Measurements from ENCODE around the gene OSCP1.

The OSCP1 gene

DNA sequence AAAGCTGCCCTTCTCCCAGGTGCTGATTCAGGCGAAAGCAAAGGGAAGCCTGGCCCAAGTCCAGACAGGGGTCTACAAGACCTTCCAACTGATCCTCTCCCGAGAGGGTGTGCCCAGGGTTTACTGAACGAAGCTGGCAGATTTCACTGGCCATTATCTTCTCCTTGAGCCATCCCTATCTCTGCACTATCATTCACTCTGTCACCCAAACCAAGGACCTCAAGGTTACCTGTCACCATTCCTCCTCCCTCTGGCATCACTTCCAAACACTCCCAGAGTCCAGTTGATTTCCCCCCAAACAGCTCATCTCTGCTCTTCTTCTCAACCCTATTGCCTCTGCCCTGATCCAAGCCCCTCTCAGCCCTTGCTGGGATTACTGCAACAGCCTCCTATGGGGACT lies 69.5 kb downstream of the OSCP1 start:
- DNase-seq = no peak

DNA sequence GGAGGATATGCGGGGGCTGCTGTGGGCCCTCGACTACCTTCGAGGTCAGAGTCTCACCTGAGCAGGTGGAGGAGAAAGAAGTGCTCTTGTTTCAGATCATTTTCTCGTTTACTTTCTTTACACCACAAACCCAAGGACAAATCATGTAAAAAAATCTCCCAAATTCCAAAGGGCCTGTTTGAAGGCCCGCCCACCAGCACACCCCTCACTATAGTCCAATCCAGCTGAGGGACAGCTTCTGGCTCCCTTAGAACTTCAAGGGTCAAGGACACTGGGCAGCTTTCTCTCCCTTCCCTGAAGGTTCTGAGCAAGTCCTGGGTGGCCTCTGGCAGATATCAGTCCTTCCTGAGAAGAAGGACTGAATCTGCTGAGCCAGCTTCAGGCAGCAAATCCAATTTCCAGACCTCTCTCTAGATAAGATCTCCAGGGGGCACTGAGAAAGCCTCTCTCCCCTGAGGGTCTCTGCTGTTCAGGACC lies 70.1 kb downstream of the OSCP1 start:
- DNase-seq = no peak

DNA sequence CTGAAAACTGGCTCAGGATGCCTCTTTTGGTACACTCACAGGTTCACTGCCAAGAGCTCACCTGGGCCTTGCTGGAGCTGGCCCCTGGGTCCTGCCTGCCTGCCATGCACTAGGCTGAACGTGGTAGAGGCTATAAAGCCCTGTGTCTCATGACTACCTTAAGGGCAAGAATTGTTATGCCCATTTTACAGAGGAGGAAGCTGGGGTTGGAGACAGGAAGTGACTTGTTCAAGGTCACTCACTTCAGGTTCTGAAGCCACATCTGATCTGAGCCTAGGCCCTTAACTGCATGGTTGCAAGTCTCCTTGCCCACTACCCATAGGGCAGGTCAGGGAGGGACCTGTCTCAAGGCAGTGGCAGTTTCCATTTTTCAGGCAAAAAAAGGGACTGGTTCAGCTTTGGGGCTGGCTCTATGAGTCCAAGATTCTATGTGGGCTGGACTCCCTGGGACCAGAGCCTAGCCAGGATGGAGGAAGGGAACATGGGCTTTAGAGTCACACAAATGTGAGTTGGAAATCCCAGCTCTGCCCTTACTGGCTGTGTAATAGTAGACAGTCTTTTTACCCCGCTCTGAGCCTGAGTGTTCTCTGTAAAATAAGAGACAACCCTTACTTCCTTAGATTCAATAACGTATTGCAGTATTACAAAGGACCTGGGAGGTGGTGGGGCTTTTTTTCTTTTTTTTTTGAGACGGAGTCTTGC lies 72.3 kb downstream of the OSCP1 start:
- DNase-seq = no peak

DNA sequence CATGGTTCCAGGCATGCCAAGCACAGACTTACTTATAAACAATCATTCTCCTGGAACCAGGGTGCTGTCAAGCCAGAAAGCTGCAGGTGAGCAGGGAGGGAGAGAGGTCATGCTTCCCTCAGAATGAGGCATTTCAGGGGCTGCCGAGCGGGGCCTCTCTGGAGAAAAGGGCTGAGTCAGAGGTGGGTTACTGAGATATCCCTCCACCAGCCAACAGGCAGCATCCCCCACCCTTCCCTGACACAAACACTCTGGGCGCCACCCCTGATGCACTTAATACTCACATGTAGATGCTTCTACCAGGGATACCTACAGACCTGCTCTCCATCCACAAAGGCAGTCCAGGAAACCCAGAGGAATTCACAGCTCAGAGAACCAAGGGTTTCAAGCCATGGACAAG lies 77.6 kb downstream of the OSCP1 start:
- no peak for DNase-seq

DNA sequence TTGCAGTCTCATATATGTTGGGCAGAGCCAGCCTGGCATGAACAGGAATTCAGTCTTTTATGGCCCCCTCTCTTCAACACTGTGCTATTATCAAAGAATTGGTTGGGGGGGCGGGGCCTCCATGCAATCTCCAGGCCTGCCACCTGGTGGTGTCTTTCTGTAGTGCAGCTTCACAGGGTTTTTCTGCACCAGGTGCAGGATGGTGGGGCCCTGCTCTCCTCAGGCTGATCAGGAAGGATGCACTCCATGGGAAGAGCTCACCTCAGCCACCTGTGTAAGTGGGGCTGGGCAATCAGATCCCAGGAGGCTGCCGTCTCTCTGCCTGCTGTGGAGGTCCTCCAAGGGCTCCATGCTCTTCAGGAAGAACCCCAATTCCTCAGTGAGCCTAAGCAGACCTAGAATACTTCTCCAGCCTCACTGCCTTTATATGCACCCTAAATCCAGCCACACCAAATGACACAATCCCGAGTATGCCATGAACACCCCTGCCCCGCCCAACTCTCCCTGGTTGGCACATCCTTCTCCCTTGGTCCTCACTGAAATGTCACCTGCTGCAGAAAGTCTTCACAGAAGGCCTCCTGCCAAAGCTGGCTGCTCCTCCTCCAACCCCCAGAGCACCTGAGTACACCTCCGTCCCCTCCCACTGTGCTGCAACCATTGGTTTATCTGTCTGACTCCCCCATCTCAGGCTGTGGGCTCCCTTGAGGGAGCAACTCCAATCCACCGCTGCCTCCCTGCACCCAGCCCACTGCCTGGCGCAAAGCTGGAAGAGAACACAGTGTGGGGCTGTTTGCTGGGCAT lies 81.0 kb downstream of the OSCP1 start:
- peak; percentile 86 for DNase-seq

All from T-helper 9 cell (primary cell).